Thyroid gland (tissue), 4 donors: ENCODE results near the gene GRM4.

ENCODE experiments used
- CTCF ChIP-seq, 6 experiments: fragments of 200-600 bp in 3 of 6; fragments of 450-650 bp in 3 of 6; sonication (generic) in 3 of 6; IDR thresholded peaks; one replicate each; pipeline ENCODE4 v1.5.1; 2016 to 2019; ENCODE audit warnings: antibody characterized with exemption in 6 of 6, mild to moderate bottlenecking in 2 of 6, inconsistent platforms in 1 of 6, moderate library complexity in 1 of 6
- POLR2A ChIP-seq, 2 donors: fragments of 450-650 bp; IDR thresholded peaks; one replicate each; pipeline ENCODE4 v1.6.1; 2017; ENCODE audit warnings: antibody characterized with exemption in 2 of 2, mild to moderate bottlenecking in 2 of 2, moderate library complexity in 1 of 2

GRCh38 chr6:34062156-34062555 lies 83.7 kb downstream of the GRM4 start:
- TF ChIP-seq CTCF (IDR thresholded peaks at IDR 0.05): no peak
- no peak for TF ChIP-seq POLR2A (IDR thresholded peaks at IDR 0.05)
